Retinal pigment epithelial cell (primary cell): Measurements from ENCODE around the gene RBM12.
"Not testable (repeated sequence)": the region's sequence is repeated elsewhere in the genome, so short reads cannot be mapped to it uniquely, and the experiment has no call there.

Experiments used
- DNase-seq: peaks from one replicate; pipeline ENCODE4 v3.0.0-alpha.2; 2010; ENCODE audit warnings: low read depth
- H3K4me3 ChIP-seq: 2 replicates; pipeline ENCODE4 v1.5.1; 2011; ENCODE audit warnings: mild to moderate bottlenecking, low read length, control low read depth, moderate library complexity
- TF ChIP-seq, protein P1 (sequence below): conservative IDR thresholded peaks from 2 replicates; pipeline ENCODE4 v1.5.1; 2011; ENCODE audit warnings: low read depth, low read length, control low read depth, inconsistent platforms

RBM12 gene

GRCh38 chr20:35708502-35708901 is 43.8 kb upstream of the RBM12 start:
- H3K4me3 ChIP-seq, result no peak overlapping the region
- no peak for DNase-seq
- TF ChIP-seq, protein P1, sequence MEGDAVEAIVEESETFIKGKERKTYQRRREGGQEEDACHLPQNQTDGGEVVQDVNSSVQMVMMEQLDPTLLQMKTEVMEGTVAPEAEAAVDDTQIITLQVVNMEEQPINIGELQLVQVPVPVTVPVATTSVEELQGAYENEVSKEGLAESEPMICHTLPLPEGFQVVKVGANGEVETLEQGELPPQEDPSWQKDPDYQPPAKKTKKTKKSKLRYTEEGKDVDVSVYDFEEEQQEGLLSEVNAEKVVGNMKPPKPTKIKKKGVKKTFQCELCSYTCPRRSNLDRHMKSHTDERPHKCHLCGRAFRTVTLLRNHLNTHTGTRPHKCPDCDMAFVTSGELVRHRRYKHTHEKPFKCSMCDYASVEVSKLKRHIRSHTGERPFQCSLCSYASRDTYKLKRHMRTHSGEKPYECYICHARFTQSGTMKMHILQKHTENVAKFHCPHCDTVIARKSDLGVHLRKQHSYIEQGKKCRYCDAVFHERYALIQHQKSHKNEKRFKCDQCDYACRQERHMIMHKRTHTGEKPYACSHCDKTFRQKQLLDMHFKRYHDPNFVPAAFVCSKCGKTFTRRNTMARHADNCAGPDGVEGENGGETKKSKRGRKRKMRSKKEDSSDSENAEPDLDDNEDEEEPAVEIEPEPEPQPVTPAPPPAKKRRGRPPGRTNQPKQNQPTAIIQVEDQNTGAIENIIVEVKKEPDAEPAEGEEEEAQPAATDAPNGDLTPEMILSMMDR, result no peak

DNA sequence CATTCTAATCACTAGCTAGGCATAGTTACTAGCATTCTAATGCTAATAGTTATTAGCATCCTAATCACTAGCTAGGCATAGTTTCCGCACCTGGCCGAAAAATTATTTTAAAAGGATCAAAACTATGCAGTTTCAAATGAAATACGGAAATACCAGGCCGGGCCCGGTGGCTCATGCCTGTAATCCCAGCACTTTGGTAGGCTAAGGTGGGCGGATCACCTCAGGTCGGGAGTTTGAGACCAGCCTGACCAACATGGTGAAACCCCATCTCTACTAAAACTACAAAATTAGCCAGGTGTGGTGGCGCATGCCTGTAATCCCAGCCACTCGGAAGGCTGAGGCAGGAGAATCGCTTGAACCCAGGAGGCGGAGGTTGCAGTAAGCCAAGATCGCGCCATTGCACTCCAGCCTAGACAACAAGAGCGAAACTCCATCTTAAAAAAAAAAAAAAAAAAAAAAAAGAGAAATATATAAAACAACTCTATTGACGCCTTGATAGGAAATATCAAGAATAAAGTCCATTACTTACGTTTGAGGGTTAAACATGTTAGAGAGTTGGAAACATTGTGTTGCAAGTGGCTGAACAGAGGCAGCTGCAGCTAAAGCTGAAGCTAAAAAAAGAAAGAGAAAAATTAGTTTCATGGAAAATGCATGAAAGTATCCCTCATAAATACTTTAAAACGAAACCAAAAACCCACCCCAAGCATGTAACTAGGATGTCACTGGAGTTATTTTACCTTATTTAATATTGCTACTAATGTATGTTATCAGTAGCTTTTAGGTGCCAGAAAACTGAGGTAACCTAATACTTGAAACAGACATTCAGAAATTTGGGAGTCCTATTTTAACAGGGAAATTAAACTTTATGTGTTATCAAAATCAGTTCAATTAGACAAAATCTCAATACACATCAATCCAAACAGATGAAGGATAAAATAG is 42.2 kb upstream of the RBM12 start:
- not testable (repeated sequence) for H3K4me3 ChIP-seq, DNase-seq

- DNase-seq, H3K4me3 ChIP-seq: not testable (repeated sequence)
Measured at GRCh38 chr20:35705894-35706293, 41.2 kb upstream of the RBM12 start.

- TF ChIP-seq, protein P1, result no peak
- no peak for DNase-seq
- H3K4me3 ChIP-seq, result no peak overlapping the region
Measured at GRCh38 chr20:35704514-35705261, 40.0 kb upstream of the RBM12 start.

- TF ChIP-seq, protein P1, result no peak
- H3K4me3 ChIP-seq, result no peak overlapping the region
- DNase-seq, result no peak
Measured at GRCh38 chr20:35702824-35703695, 38.4 kb upstream of the RBM12 start.

DNA sequence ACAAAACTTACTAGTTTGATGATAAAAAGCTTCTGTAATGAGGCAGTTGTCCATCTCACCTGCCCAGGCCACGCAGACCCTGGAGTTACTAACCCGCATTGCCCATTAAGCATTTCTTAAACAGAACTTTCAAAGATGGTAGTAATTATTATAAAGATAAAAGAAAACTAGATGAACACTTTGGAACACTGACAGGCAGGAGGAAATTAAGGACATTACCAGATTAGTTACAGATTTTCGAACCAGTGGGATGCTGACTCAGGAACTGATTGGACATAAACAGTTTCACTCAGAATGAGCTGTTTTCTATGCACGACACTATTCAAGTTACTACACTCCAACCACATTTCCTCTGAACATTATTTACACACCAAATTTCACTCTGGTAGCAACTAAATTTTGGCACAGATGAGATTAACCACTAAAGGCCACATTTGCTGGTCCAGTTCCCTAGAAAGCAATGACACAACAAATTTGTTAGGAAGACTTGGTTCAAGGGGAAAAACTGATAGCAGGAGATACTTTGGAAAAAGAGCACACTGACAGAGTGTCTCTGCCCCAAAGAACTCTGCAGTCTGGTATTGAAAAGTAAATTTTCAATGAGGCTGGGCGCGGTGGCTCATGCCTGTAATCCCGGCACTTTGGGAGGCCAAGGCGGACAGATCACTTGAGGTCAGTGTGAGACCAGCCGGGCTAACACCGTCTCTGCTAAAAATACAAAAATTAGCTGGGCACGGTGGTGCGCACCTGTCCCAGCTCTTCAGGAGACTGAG is 37.5 kb upstream of the RBM12 start:
- DNase-seq, result no peak
- no peak overlapping the region for H3K4me3 ChIP-seq
- TF ChIP-seq, protein P1, result no peak

DNA sequence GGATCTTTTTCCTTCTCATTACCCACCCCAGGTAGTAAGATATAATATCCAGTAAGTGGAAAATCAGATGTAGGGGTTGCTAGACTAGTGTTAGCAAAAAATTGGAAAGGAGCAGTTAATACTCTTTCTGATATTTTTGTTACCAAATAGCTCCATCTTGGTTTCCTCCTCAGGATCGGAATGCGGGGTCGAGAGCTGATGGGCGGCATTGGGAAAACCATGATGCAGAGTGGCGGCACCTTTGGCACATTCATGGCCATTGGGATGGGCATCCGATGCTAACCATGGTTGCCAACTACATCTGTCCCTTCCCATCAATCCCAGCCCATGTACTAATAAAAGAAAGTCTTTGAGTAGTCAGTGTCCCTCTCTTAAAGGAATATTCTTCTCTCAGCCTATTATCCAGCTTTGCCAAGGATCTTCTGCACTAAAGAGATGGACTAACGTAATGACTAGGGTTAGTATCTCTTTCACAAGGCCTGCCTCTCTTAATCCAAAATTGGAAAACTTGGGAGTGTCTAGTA is 36.0 kb upstream of the RBM12 start:
- no peak overlapping the region for H3K4me3 ChIP-seq
- TF ChIP-seq, protein P1, result no peak
- no peak for DNase-seq
